T-helper 2 cell treated with Interferon-gamma antibody and Interleukin-4, amounts not matched to agents 5 μg/mL and 100 μg/mL, for 36 hours (primary cell): ENCODE data around the gene RAD51B.

Experiments used
- DNase-seq: peaks from one replicate; pipeline ENCODE4 v3.0.0; 2021; ENCODE audit warnings: low spot score
- H3K27ac Mint-ChIP-seq: one replicate; pipeline ENCODE4 v1.8.0; 2021; ENCODE audit warnings: mild to moderate bottlenecking, mixed read lengths
- H3K27me3 Mint-ChIP-seq: one replicate; pipeline ENCODE4 v1.8.0; 2021; ENCODE audit warnings: low read depth, mixed read lengths
- H3K36me3 Mint-ChIP-seq: one replicate; pipeline ENCODE4 v1.8.0; 2021; ENCODE audit warnings: low read depth, mixed read lengths
- H3K4me1 Mint-ChIP-seq: one replicate; pipeline ENCODE4 v1.8.0; 2021; ENCODE audit warnings: low read depth, mixed read lengths
- H3K4me3 Mint-ChIP-seq: one replicate; pipeline ENCODE4 v1.8.0; 2022; ENCODE audit warnings: mild to moderate bottlenecking, moderate library complexity, mixed read lengths
- H3K9me3 Mint-ChIP-seq: one replicate; pipeline ENCODE4 v1.8.0; 2021; ENCODE audit warnings: mixed read lengths

RAD51B gene

GRCh38 chr14:68164711-68165113 lies 345.1 kb downstream of the RAD51B start:
- DNase-seq = no peak
- H3K4me3 Mint-ChIP-seq = no peak overlapping the region
- H3K4me1 Mint-ChIP-seq = peaks cover 4% of the 10 kb centered on the region
- H3K27me3 Mint-ChIP-seq = no peaks in the 10 kb centered on the region
- H3K36me3 Mint-ChIP-seq = no peaks in the 10 kb centered on the region
- H3K27ac Mint-ChIP-seq = no peak overlapping the region
- H3K9me3 Mint-ChIP-seq = no peaks in the 10 kb centered on the region

DNA sequence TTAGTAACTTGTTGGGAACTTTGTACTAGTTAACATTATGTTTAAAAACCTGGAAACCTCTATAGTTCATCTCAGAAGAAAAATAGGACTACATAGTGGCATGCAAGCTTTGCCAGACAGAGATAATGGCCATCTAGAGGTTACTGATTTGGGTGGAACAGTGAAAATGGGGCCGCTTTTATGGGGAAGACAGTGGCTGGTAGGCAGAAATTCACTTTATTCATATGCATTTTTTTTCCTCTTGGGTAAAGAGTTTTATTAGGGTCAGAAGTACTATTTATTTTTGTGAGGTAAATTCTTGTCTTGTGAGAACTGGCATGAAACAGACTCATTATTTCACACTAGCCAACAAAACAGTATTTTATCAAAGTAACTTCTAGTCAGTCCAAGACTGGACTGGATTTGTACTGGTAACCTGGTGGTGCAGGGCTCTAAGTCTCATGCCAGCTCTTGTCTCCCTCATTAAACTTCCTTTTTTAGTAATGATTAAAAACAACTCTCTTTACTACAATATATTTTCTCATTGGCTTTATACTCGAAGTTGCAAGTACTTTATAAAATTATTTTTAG lies 345.8 kb downstream of the RAD51B start:
- no peak overlapping the region for H3K27ac Mint-ChIP-seq
- H3K4me3 Mint-ChIP-seq = no peak overlapping the region
- peaks cover 4% of the 10 kb centered on the region for H3K4me1 Mint-ChIP-seq
- DNase-seq = no peak
- no peaks in the 10 kb centered on the region for H3K36me3 Mint-ChIP-seq
- H3K9me3 Mint-ChIP-seq = no peaks in the 10 kb centered on the region
- no peaks in the 10 kb centered on the region for H3K27me3 Mint-ChIP-seq

- H3K9me3 Mint-ChIP-seq = no peaks in the 10 kb centered on the region
- H3K4me3 Mint-ChIP-seq = no peak overlapping the region
- no peaks in the 10 kb centered on the region for H3K36me3 Mint-ChIP-seq
- no peak for DNase-seq
- H3K27me3 Mint-ChIP-seq = no peaks in the 10 kb centered on the region
- H3K4me1 Mint-ChIP-seq = peaks cover 4% of the 10 kb centered on the region
- H3K27ac Mint-ChIP-seq = no peak overlapping the region
Observed at GRCh38 chr14:68166731-68167382, 347.3 kb downstream of the RAD51B start.

DNA sequence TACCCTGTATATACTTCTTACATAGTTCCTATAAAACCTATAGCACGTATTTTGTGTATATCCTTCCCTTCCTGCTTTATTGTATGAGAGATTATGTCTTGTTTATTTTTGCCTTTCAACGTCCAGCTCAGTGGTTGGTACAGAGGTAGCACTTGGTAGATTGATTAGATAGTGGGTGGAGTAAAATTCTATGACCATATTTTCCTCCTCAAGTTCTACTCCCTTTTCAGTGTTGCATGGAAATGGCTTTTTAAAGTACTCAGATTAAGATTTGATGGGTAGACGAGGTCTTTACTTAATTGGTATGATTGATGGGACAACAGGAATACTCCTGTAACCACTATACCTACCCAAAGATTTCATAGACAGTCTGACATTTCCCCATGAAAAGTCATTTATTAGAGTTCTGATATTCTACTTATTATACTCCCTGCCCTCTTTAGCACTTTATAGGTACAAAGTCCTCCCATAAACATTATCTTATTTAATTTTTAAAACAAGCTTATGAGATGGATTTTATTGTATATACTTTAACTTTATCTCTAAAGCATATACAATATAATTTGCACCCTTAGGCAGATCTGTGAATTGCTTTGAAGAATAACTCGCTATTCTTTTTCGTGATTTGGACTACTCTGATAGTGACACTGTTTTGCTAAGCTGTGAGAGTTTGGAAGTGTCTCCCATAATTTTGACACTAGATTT lies 348.0 kb downstream of the RAD51B start:
- Mint-ChIP-seq H3K36me3 (peaks cover 2% of the 10 kb centered on the region), H3K27ac (no peak overlapping the region), H3K27me3 (no peaks in the 10 kb centered on the region), H3K4me3 (no peak overlapping the region), H3K4me1 (peaks cover 4% of the 10 kb centered on the region), H3K9me3 (no peaks in the 10 kb centered on the region)
- no peak for DNase-seq

- Mint-ChIP-seq H3K9me3 (no peaks in the 10 kb centered on the region), H3K27ac (no peak overlapping the region), H3K27me3 (no peaks in the 10 kb centered on the region), H3K4me3 (no peak overlapping the region), H3K36me3 (peaks cover 2% of the 10 kb centered on the region), H3K4me1 (peaks cover 4% of the 10 kb centered on the region)
- no peak for DNase-seq
Observed at GRCh38 chr14:68168460-68169109, 349.0 kb downstream of the RAD51B start.

DNA sequence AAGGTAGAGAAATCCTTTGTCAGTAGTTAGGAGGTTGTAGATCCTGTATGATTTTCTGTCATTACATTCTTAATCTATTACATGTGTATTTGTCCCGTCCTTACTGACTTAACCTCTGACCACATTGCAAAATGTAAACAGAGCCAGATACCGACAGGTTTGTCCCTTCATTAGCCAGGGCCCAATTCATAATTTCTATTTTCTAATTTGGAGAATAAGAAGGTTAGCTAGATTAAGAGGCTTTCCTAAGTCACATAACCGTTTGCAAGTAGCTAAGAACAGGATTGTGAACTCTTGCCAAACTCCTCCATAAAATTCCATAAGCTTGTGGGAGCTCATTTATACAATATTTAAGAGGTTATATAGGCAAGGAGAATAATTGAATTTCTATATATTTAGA lies 352.6 kb downstream of the RAD51B start:
- Mint-ChIP-seq H3K4me3 (no peak overlapping the region), H3K9me3 (no peaks in the 10 kb centered on the region), H3K27ac (no peak overlapping the region), H3K36me3 (peaks cover 2% of the 10 kb centered on the region), H3K4me1 (peaks cover 1% of the 10 kb centered on the region), H3K27me3 (no peaks in the 10 kb centered on the region)
- no peak for DNase-seq

GRCh38 chr14:68172627-68173026 lies 353.0 kb downstream of the RAD51B start:
- Mint-ChIP-seq H3K4me1 (no peaks in the 10 kb centered on the region), H3K9me3 (no peaks in the 10 kb centered on the region), H3K27ac (no peak overlapping the region), H3K36me3 (peaks cover 2% of the 10 kb centered on the region), H3K27me3 (no peaks in the 10 kb centered on the region), H3K4me3 (no peak overlapping the region)
- no peak for DNase-seq

DNA sequence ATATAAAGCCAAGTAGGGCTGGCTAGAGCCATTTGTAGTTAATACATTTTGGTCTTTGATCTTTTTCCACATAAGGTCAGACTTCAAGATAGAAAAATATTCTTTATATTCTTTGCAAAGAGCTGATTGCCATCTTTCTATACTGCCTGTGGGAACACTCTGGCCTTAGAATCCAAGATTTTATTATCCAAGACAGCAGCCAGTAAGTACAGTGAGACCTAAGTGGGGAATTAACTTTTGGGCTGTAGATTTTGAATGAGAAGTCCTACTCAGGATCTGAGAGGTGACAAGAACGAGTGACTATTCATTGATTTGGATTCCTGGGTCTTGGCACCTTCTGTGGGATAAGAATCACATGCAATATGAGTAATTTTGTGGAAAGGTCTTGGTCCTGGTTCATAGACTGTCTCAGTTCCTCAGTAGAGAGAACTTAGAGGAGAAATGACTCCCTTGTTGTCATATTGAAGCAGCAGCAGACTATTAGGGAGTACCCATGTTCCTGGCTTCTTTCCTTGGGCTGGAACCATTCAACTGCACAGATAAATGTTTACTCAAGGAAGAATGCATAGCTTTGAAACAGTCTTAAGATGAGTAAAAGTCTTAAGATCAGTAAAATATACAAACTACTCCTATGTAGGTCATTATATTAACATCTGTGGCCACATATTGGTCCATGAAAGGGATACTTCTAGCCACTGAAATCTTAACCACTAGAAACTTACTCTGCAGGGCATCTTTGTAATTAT lies 353.8 kb downstream of the RAD51B start:
- no peak overlapping the region for H3K27ac Mint-ChIP-seq
- H3K4me1 Mint-ChIP-seq = peaks cover 3% of the 10 kb centered on the region
- H3K36me3 Mint-ChIP-seq = peaks cover 2% of the 10 kb centered on the region
- H3K4me3 Mint-ChIP-seq = no peak overlapping the region
- no peaks in the 10 kb centered on the region for H3K9me3 Mint-ChIP-seq
- DNase-seq = no peak
- no peaks in the 10 kb centered on the region for H3K27me3 Mint-ChIP-seq

DNA sequence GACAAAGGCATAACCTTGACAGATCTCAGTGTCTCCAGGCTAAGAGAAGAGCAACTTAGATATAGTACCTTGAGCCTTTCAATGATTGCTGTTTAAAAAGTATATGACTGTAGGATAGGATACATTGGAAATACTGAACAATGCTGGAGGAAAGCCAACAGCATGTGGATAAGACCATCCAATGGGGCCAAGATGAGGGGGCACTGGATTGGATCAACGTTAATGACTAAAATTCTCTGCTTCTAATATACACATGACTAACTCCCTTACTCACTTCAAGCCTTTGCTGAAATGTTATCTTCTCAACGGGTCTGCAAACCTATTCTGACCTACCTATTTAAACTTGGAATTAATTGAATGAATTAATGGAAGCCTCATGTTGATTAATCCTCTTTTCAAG lies 354.9 kb downstream of the RAD51B start:
- no peak overlapping the region for H3K27ac Mint-ChIP-seq
- no peaks in the 10 kb centered on the region for H3K9me3 Mint-ChIP-seq
- DNase-seq = no peak
- H3K27me3 Mint-ChIP-seq = no peaks in the 10 kb centered on the region
- peaks cover 2% of the 10 kb centered on the region for H3K36me3 Mint-ChIP-seq
- H3K4me3 Mint-ChIP-seq = no peak overlapping the region
- peaks cover 3% of the 10 kb centered on the region for H3K4me1 Mint-ChIP-seq

GRCh38 chr14:68176687-68177086 lies 357.1 kb downstream of the RAD51B start:
- Mint-ChIP-seq H3K36me3 (peaks cover 2% of the 10 kb centered on the region), H3K4me3 (no peak overlapping the region), H3K27me3 (no peaks in the 10 kb centered on the region), H3K4me1 (peaks cover 15% of the 10 kb centered on the region), H3K9me3 (no peaks in the 10 kb centered on the region), H3K27ac (no peak overlapping the region)
- DNase-seq = no peak

DNA sequence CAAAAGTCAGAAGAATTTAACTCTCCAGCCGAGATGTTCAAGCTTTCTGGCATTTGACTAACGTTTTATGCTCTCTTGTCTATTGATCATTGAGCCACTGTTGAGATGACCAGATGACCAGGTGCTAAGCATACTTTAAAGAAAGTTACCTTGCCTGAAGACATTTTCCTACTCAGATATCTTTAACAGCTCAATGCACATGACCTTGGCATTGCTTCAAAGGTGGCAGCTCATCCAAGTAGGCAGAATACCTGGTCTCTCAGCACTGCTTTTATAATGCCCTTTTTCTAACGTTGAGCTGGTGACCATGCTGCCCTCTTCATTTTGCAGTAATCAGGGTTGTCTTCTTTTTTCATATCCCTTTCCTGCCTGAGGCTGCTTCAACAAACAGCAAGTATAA lies 358.1 kb downstream of the RAD51B start:
- Mint-ChIP-seq H3K36me3 (no peaks in the 10 kb centered on the region), H3K4me3 (no peak overlapping the region), H3K4me1 (peaks cover 26% of the 10 kb centered on the region), H3K27ac (no peak overlapping the region), H3K27me3 (no peaks in the 10 kb centered on the region), H3K9me3 (no peaks in the 10 kb centered on the region)
- no peak for DNase-seq

- peaks cover 2% of the 10 kb centered on the region for H3K36me3 Mint-ChIP-seq
- peaks cover 31% of the 10 kb centered on the region for H3K4me1 Mint-ChIP-seq
- no peaks in the 10 kb centered on the region for H3K9me3 Mint-ChIP-seq
- H3K27ac Mint-ChIP-seq = no peak overlapping the region
- no peak overlapping the region for H3K4me3 Mint-ChIP-seq
- H3K27me3 Mint-ChIP-seq = no peaks in the 10 kb centered on the region
- no peak for DNase-seq
Observed at GRCh38 chr14:68178282-68178681, 358.7 kb downstream of the RAD51B start.

GRCh38 chr14:68181519-68182326 lies 362.1 kb downstream of the RAD51B start:
- no peak for DNase-seq
- peaks cover 40% of the 10 kb centered on the region for H3K4me1 Mint-ChIP-seq

More at GRCh38 chr14:68181519-68182326, 362.1 kb downstream of the RAD51B start:
- Mint-ChIP-seq H3K27ac (no peak overlapping the region), H3K4me3 (no peak overlapping the region), H3K27me3 (no peaks in the 10 kb centered on the region), H3K9me3 (no peaks in the 10 kb centered on the region), H3K36me3 (peaks cover 5% of the 10 kb centered on the region)
